Measurements from ENCODE around the gene MAGI1.

Gene MAGI1

GRCh38 chr3:65828706-65829105, 210.0 kb downstream of the MAGI1 start:
- peak; percentile 46 for DNase-seq

- no peak for DNase-seq
These were observed 211.6 kb downstream of the MAGI1 start for GRCh38 chr3:65827076-65827475.

- no peak for DNase-seq
These were observed 214.6 kb downstream of the MAGI1 start for GRCh38 chr3:65824166-65824565.

- no peak for DNase-seq
These were observed 218.1 kb downstream of the MAGI1 start for GRCh38 chr3:65820600-65820999.

GRCh38 chr3:65819896-65820295, 218.8 kb downstream of the MAGI1 start:
- no peak for DNase-seq

- no peak for DNase-seq
These were observed 221.1 kb downstream of the MAGI1 start for GRCh38 chr3:65817553-65818126.

GRCh38 chr3:65816208-65816607, 222.5 kb downstream of the MAGI1 start:
- DNase-seq, result no peak

GRCh38 chr3:65814845-65815578, 223.7 kb downstream of the MAGI1 start:
- no peak for DNase-seq

- DNase-seq, result peak; percentile 20
These were observed 226.8 kb downstream of the MAGI1 start for GRCh38 chr3:65811892-65812291.

GRCh38 chr3:65811086-65811761, 227.5 kb downstream of the MAGI1 start:
- peak; percentile 72 for DNase-seq

GRCh38 chr3:65810302-65810701, 228.4 kb downstream of the MAGI1 start:
- DNase-seq, result peak; percentile 31

- DNase-seq, result no peak
These were observed 229.0 kb downstream of the MAGI1 start for GRCh38 chr3:65809641-65810150.

GRCh38 chr3:65808824-65809223, 229.9 kb downstream of the MAGI1 start:
- DNase-seq, result no peak

GRCh38 chr3:65808407-65808806, 230.3 kb downstream of the MAGI1 start:
- DNase-seq, result no peak

- DNase-seq, result no peak
These were observed 231.5 kb downstream of the MAGI1 start for GRCh38 chr3:65807225-65807624.

- no peak for DNase-seq
These were observed 232.1 kb downstream of the MAGI1 start for GRCh38 chr3:65806600-65806999.

GRCh38 chr3:65796676-65797075, 242.0 kb downstream of the MAGI1 start:
- no peak for DNase-seq

GRCh38 chr3:65795166-65795565, 243.6 kb downstream of the MAGI1 start:
- DNase-seq, result no peak

GRCh38 chr3:65793495-65794200, 245.1 kb downstream of the MAGI1 start:
- peak; percentile 20 for DNase-seq

- DNase-seq, result no peak
These were observed 250.3 kb downstream of the MAGI1 start for GRCh38 chr3:65788461-65788860.

- no peak for DNase-seq
These were observed 250.9 kb downstream of the MAGI1 start for GRCh38 chr3:65787827-65788226.

GRCh38 chr3:65787340-65787739, 251.4 kb downstream of the MAGI1 start:
- DNase-seq, result no peak

- DNase-seq, result peak; percentile 15
These were observed 251.8 kb downstream of the MAGI1 start for GRCh38 chr3:65786890-65787289.
